ENCODE results near the gene CD207. TPM values are rescaled to one million over a fixed set of nuclear protein-coding genes. Genes with fewer than 3 reads are reported as not detected.

The CD207 gene
- total and polyA plus RNA-seq, 2 experiments from 2014 or later = not detected

DNA sequence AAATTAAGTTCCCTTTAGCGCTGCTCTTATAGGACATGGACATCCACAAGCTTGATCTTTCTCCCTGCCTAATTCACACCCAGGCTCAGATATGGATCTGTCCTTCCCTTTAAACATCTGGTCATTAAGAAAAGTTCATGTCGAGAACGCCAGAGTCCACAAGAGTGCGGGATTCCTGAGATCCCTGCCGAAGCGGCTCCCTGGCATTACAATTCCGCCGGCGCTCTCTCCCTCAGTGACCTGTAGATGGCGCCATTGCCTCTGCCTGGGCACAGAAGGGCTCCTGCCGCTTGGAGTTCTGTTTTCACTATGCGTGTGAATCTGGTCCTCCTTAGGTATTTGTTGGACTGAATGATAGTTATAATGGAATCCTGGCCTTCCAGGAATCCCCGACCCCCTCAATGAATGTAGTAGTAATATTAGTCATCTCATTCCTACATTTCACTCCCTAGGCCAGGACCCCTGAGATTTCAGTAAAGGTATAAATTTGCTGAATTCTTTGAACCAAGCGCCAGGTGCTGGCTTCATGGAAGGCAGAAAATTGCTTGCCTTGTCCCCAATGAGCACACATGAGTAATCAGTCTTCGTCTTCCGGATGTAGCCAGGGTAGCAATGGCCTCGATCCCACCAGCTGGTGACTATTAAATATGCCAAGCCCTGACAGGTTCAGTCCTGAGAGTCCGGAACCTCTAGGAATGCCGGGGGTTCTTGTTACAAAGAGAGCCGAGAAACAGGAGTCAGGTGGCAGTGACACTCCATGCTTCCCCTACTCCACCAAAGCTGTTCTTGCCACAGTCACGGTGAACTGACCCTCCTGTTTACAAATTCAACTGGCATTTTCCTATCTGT is 26.4 kb upstream of the CD207 start:
- H2AFZ ChIP-seq = no peak overlapping the region
- WGBS (ENCODE audit: low lambda C conversion rate, missing lambda C conversion rate) = 26% methylated on average over 21 of the region's 21 CpGs
- H4K20me1 ChIP-seq (ENCODE audit: insufficient read depth, poor library complexity, severe bottlenecking) = no peaks in the 10 kb centered on the region
- no peaks in the 10 kb centered on the region for H3K4me1 ChIP-seq (ENCODE audit: insufficient read depth)
- no peaks in the 10 kb centered on the region for H3K9me3 ChIP-seq (ENCODE audit: low read depth)
- H3K9me2 ChIP-seq (replicated peaks; ENCODE audit: insufficient read depth) = no peaks in the 10 kb centered on the region
- TF ChIP-seq, protein P1, sequence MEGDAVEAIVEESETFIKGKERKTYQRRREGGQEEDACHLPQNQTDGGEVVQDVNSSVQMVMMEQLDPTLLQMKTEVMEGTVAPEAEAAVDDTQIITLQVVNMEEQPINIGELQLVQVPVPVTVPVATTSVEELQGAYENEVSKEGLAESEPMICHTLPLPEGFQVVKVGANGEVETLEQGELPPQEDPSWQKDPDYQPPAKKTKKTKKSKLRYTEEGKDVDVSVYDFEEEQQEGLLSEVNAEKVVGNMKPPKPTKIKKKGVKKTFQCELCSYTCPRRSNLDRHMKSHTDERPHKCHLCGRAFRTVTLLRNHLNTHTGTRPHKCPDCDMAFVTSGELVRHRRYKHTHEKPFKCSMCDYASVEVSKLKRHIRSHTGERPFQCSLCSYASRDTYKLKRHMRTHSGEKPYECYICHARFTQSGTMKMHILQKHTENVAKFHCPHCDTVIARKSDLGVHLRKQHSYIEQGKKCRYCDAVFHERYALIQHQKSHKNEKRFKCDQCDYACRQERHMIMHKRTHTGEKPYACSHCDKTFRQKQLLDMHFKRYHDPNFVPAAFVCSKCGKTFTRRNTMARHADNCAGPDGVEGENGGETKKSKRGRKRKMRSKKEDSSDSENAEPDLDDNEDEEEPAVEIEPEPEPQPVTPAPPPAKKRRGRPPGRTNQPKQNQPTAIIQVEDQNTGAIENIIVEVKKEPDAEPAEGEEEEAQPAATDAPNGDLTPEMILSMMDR (IDR thresholded peaks at IDR 0.05; ENCODE audit: poor library complexity) = peak; percentile 98
- no peak for TF ChIP-seq EZH2phosphoT487 (IDR thresholded peaks at IDR 0.05; ENCODE audit: low read depth, severe bottlenecking, unreplicated experiment)
- H3K27ac ChIP-seq = no peak overlapping the region
- no peak overlapping the region for H3K4me2 ChIP-seq
- H3K27me3 ChIP-seq = peaks cover 62% of the 10 kb centered on the region
- H3K79me2 ChIP-seq = no peaks in the 10 kb centered on the region
- H3K4me3 ChIP-seq = no peak overlapping the region
- H3K36me3 ChIP-seq (replicated peaks; ENCODE audit: insufficient read depth, low read depth) = no peaks in the 10 kb centered on the region
- peak; percentile 89 for DNase-seq (ENCODE audit: low spot score)

DNA sequence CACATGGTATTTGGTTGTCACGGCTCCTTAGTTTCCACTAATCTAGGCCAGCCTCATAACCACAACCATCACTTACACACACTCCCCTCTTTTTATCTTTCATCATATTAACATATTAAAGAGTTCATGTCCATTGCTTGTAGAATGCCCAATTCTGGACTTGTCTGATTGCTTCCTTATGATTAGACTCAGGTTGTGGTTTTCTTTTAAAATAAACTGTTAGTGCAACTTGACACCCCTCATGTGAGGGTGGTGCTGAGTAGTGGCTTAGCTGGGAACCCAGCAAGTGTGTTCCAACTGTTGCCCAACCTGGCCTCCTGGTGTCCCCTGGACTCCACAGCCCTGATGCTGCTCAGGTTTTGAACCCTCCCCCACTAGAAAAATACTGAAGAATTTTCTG is 20.1 kb upstream of the CD207 start:
- Histone ChIP-seq H3K79me2 (no peaks in the 10 kb centered on the region), H3K9me2 (replicated peaks; ENCODE audit: insufficient read depth) (no peaks in the 10 kb centered on the region), H4K20me1 (ENCODE audit: insufficient read depth, poor library complexity, severe bottlenecking) (no peaks in the 10 kb centered on the region), H3K4me3 (no peak overlapping the region), H3K27me3 (peaks cover 43% of the 10 kb centered on the region), H3K9me3 (ENCODE audit: low read depth) (no peaks in the 10 kb centered on the region), H2AFZ (no peak overlapping the region), H3K4me2 (no peak overlapping the region), H3K36me3 (replicated peaks; ENCODE audit: insufficient read depth, low read depth) (no peaks in the 10 kb centered on the region), H3K4me1 (ENCODE audit: insufficient read depth) (no peaks in the 10 kb centered on the region), H3K27ac (no peak overlapping the region)
- 75% methylated on average over 1 of the region's 1 CpG for WGBS (ENCODE audit: low lambda C conversion rate, missing lambda C conversion rate)
- no peak for DNase-seq (ENCODE audit: low spot score)
- TF ChIP-seq EZH2 (IDR thresholded peaks at IDR 0.05; ENCODE audit: borderline replicate concordance) (no peak), EZH2phosphoT487 (IDR thresholded peaks at IDR 0.05; ENCODE audit: low read depth, severe bottlenecking, unreplicated experiment) (no peak)
- TF ChIP-seq, protein P1 (IDR thresholded peaks at IDR 0.05; ENCODE audit: poor library complexity) = no peak

DNA sequence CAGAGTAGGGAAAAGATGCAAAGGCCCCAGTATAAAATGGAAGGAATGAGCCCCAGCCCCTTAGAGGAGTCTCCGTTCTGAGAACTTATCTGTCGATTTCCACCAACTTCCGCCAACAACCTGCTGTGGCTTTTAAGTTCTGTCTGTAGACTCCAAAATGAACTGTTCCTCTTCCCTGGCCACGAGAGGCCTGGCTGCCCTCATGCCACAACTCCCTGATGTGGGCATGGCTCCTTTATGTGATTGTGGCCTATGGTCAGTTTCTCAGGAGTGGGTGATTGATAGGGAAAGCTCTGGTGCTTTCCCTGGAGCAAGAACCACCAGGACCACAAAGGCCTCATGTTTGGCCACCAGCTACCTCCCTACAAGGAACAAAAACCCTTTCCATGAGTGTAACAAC is 18.8 kb upstream of the CD207 start:
- no peak for DNase-seq (ENCODE audit: low spot score)
- Histone ChIP-seq H3K9me3 (ENCODE audit: low read depth) (no peaks in the 10 kb centered on the region), H3K9me2 (replicated peaks; ENCODE audit: insufficient read depth) (no peaks in the 10 kb centered on the region)

More for the DNA sequence above, 18.8 kb upstream of the CD207 start:
- Histone ChIP-seq H3K27me3 (peaks cover 31% of the 10 kb centered on the region), H3K36me3 (replicated peaks; ENCODE audit: insufficient read depth, low read depth) (no peaks in the 10 kb centered on the region), H3K4me1 (ENCODE audit: insufficient read depth) (no peaks in the 10 kb centered on the region), H4K20me1 (ENCODE audit: insufficient read depth, poor library complexity, severe bottlenecking) (no peaks in the 10 kb centered on the region), H2AFZ (no peak overlapping the region), H3K4me2 (no peak overlapping the region), H3K27ac (no peak overlapping the region), H3K79me2 (no peaks in the 10 kb centered on the region), H3K4me3 (no peak overlapping the region)
- TF ChIP-seq EZH2phosphoT487 (IDR thresholded peaks at IDR 0.05; ENCODE audit: low read depth, severe bottlenecking, unreplicated experiment) (no peak), EZH2 (IDR thresholded peaks at IDR 0.05; ENCODE audit: borderline replicate concordance) (no peak)
- TF ChIP-seq, protein P1 (IDR thresholded peaks at IDR 0.05; ENCODE audit: poor library complexity) = no peak
- 87% methylated on average over 4 of the region's 4 CpGs for WGBS (ENCODE audit: low lambda C conversion rate, missing lambda C conversion rate)
